Muscle layer of duodenum (tissue), 2 donors: ENCODE results near the gene CCNB1.
"Not testable (repeated sequence)": the region's sequence is repeated elsewhere in the genome, so short reads cannot be mapped to it uniquely, and the experiment has no call there.

ENCODE experiments used
- H3K27ac ChIP-seq: one replicate; pipeline ENCODE4 v1.7.0; 2013; ENCODE audit warnings: mild to moderate bottlenecking, low read length
- H3K27me3 ChIP-seq: one replicate; pipeline ENCODE4 v1.7.0; 2013; ENCODE audit warnings: low read depth, mild to moderate bottlenecking, control low read depth, low read length
- H3K36me3 ChIP-seq, 2 donors: one replicate each; pipeline ENCODE4 v1.7.0; 2013; ENCODE audit warnings: low read length in 2 of 2, control low read depth in 1 of 2, mild to moderate bottlenecking in 1 of 2; ENCODE audit not compliant: insufficient read depth in 2 of 2, control insufficient read depth in 1 of 2
- H3K4me1 ChIP-seq, 2 donors: one replicate each; pipeline ENCODE4 v1.7.0; 2013; ENCODE audit warnings: low read length in 2 of 2, mild to moderate bottlenecking in 2 of 2, control low read depth in 1 of 2, moderate library complexity in 1 of 2; ENCODE audit not compliant: insufficient read depth in 2 of 2, control insufficient read depth in 1 of 2
- H3K4me3 ChIP-seq, 2 donors: one replicate each; pipeline ENCODE4 v1.7.0; 2013; ENCODE audit warnings: low read length in 2 of 2, low read depth in 1 of 2, mild to moderate bottlenecking in 1 of 2
- H3K9me3 ChIP-seq, 2 donors: one replicate each; pipeline ENCODE4 v1.7.0; 2013; ENCODE audit warnings: low read length in 2 of 2, control low read depth in 1 of 2, mild to moderate bottlenecking in 1 of 2; ENCODE audit not compliant: control insufficient read depth in 1 of 2
- donor health status: healthy.

Gene CCNB1

GRCh38 chr5:69148981-69149675 lies 17.8 kb upstream of the CCNB1 start:
- H3K36me3 ChIP-seq, result no peaks in the 10 kb centered on the region
- no peaks in the 10 kb centered on the region for H3K27me3 ChIP-seq
- no peak overlapping the region for H3K4me3 ChIP-seq
- no peaks in the 10 kb centered on the region for H3K4me1 ChIP-seq
- no peaks in the 10 kb centered on the region for H3K9me3 ChIP-seq
- H3K27ac ChIP-seq, result no peak overlapping the region

DNA sequence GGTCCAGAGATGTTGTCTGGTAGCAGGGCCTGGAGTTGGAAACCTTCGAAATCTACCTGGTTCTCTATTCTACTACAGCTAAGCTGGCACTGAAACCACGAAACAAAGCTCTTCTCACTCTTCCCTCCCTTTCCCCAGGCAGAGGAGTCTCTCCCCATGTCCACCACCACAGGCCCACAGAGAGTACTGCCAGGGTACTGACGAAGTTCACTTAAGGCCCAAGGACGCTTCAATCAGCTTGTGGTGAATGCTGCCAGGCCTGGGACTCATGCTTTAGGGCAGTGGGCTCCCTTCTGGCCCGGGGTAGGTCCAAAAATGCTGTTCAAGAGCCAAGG lies 17.3 kb upstream of the CCNB1 start:
- Histone ChIP-seq H3K27ac (no peak overlapping the region), H3K27me3 (no peaks in the 10 kb centered on the region)

GRCh38 chr5:69152731-69153130 lies 14.2 kb upstream of the CCNB1 start:
- Histone ChIP-seq H3K4me1 (no peaks in the 10 kb centered on the region), H3K27ac (no peak overlapping the region), H3K9me3 (no peaks in the 10 kb centered on the region), H3K36me3 (no peaks in the 10 kb centered on the region), H3K4me3 (no peak overlapping the region), H3K27me3 (no peaks in the 10 kb centered on the region)

More for the DNA sequence above, 17.3 kb upstream of the CCNB1 start:
- no peak overlapping the region for H3K4me3 ChIP-seq
- no peaks in the 10 kb centered on the region for H3K36me3 ChIP-seq
- H3K4me1 ChIP-seq, result no peaks in the 10 kb centered on the region
- H3K9me3 ChIP-seq, result no peaks in the 10 kb centered on the region

- no peaks in the 10 kb centered on the region for H3K9me3 ChIP-seq
- no peaks in the 10 kb centered on the region for H3K36me3 ChIP-seq
- no peaks in the 10 kb centered on the region for H3K4me1 ChIP-seq
- no peak overlapping the region for H3K4me3 ChIP-seq
- no peak overlapping the region for H3K27ac ChIP-seq
- no peaks in the 10 kb centered on the region for H3K27me3 ChIP-seq
These were observed 10.5 kb upstream of the CCNB1 start for GRCh38 chr5:69156456-69156855.

DNA sequence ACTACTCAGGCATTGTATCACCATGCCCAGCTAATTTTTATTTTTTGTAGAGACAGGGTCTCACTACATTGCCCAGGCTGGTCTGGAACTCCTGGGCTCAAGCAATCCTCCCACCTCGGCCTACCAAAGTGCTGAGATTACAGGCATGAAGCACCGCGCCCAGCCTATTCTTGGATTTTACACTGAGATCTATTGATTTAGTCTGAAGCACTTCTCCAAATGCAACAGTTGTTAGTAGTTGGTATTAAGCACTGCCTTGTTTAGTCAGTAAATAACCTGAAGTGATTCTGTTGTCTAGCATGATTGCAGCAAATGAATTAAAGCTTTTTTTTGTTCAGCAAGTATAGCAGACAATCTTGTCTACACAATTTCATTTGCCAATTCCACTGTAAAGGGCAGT lies 8.9 kb upstream of the CCNB1 start:
- H3K4me3 ChIP-seq, result no peak overlapping the region
- no peaks in the 10 kb centered on the region for H3K9me3 ChIP-seq
- no peaks in the 10 kb centered on the region for H3K27me3 ChIP-seq
- H3K4me1 ChIP-seq, result no peaks in the 10 kb centered on the region
- no peaks in the 10 kb centered on the region for H3K36me3 ChIP-seq
- H3K27ac ChIP-seq, result no peak overlapping the region

DNA sequence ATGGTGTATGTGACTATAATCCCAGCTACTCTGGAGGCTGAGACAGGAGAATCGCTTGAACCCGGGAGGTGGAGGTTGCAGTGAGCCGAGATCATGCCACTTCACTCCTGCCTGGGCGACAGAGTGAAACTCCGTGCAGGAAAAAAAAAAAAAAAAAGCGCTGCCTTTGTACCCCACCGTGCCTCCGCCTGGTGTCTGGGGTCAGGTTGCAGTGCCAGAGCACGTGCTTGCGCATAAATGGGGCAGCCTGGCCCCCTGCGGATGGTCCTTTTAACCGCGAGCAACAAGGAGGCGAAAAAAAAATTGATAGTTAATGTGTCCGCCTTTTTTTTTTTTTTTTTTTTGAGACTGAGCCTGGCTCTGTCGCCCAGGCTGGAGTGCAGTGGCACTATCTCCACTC lies 6.3 kb upstream of the CCNB1 start:
- Histone ChIP-seq H3K27me3 (no peaks in the 10 kb centered on the region), H3K4me3 (no peak overlapping the region), H3K9me3 (no peaks in the 10 kb centered on the region), H3K36me3 (no peaks in the 10 kb centered on the region), H3K27ac (no peak overlapping the region), H3K4me1 (no peaks in the 10 kb centered on the region)

- Histone ChIP-seq H3K4me1 (peaks cover 5 to 11% of the 10 kb centered on the region in 2 donors), H3K4me3 (peak overlapping the region; percentile 85 to 100), H3K27ac (peak overlapping the region; percentile 51), H3K27me3 (no peaks in the 10 kb centered on the region), H3K36me3 (peaks cover 0 to 7% of the 10 kb centered on the region in 2 donors), H3K9me3 (no peaks in the 10 kb centered on the region)
These were observed 524 bp downstream of the CCNB1 start for GRCh38 chr5:69167493-69167855.

DNA sequence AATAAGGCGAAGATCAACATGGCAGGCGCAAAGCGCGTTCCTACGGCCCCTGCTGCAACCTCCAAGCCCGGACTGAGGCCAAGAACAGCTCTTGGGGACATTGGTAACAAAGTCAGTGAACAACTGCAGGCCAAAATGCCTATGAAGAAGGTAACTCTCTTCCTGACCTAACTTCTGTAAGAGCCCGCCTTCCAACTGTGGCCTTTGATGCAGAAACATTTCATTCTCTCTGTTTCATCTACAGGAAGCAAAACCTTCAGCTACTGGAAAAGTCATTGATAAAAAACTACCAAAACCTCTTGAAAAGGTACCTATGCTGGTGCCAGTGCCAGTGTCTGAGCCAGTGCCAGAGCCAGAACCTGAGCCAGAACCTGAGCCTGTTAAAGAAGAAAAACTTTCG lies 979 bp downstream of the CCNB1 start:
- no peaks in the 10 kb centered on the region for H3K27me3 ChIP-seq
- H3K9me3 ChIP-seq, result no peaks in the 10 kb centered on the region
- peaks cover 0 to 7% of the 10 kb centered on the region in 2 donors for H3K36me3 ChIP-seq
- H3K27ac ChIP-seq, result no peak overlapping the region
- peaks cover 5 to 11% of the 10 kb centered on the region in 2 donors for H3K4me1 ChIP-seq
- peak overlapping the region; percentile 85 to 100 for H3K4me3 ChIP-seq

DNA sequence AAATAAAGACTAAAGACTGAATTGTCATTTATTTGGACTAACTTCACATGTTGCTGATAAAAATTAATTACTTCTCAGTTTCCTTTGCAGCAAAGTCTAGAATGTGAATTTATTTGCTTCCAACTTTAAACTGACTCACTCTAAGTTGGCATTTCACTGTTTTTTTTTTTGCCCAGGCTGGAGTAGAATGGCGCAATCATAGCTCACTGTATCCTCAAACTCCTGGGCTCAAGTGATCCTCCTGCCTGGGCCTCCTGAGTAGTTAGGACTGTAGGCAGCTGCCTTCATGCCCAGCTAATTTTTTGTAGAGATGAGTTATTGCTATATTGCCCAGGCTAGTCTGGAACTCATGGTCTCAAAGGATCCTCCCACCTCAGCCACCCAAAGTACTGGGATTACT lies 3.5 kb downstream of the CCNB1 start:
- no peak overlapping the region for H3K4me3 ChIP-seq
- H3K36me3 ChIP-seq, result peaks cover 0 to 15% of the 10 kb centered on the region in 2 donors
- H3K27ac ChIP-seq, result no peak overlapping the region
- H3K9me3 ChIP-seq, result no peaks in the 10 kb centered on the region
- no peaks in the 10 kb centered on the region for H3K27me3 ChIP-seq
- H3K4me1 ChIP-seq, result peaks cover 5 to 11% of the 10 kb centered on the region in 2 donors

DNA sequence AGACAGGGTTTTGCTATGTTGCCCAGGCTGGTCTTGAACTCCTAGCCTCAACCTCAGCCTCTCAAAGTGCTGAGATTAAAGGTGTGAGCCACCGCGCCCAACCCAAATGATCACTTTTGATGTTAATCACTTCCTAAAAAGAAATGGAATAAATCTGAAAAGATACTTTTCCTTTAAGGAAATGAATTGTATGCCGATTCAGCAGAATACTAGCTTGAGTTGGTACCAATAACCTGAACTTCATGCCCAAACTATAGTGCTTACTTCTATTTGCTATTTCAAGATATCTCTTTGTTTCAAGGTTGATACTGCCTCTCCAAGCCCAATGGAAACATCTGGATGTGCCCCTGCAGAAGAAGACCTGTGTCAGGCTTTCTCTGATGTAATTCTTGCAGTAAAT lies 4.0 kb downstream of the CCNB1 start:
- Histone ChIP-seq H3K4me1 (peaks cover 5 to 11% of the 10 kb centered on the region in 2 donors), H3K9me3 (no peaks in the 10 kb centered on the region), H3K4me3 (no peak overlapping the region), H3K36me3 (peaks cover 0 to 16% of the 10 kb centered on the region in 2 donors), H3K27me3 (no peaks in the 10 kb centered on the region), H3K27ac (no peak overlapping the region)

DNA sequence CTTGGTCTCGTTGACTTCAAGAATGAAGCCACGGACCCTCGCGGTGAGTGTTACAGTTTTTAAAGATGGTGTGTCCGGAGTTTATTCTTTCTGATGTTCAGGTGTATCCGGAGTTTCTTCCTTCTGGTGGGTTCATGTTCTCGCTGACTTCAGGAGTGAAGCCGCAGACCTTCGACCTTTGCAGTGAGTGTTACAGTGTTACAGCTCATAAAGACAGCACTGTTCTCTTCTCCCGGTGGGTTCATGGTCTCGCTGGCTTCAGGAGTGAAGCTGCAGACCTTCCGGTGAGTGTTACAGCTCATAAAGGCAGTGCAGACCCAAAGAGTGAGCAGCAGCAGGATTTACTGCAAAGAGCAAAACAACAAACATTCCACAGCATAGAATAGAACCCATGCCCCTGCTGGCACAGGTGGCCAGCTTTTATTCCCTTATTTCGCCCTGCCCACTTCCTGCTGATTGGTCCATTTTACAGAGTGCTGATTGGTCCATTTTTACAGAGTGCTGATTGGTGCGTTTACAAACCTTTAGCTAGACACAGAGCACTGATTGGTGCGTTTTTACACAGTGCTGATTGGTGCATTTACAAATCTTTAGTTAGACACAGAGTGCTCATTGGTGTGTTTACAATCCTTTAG lies 14.8 kb downstream of the CCNB1 start:
- H3K4me1 ChIP-seq, H3K27me3 ChIP-seq, H3K27ac ChIP-seq, H3K9me3 ChIP-seq, H3K4me3 ChIP-seq, H3K36me3 ChIP-seq: not testable (repeated sequence)

DNA sequence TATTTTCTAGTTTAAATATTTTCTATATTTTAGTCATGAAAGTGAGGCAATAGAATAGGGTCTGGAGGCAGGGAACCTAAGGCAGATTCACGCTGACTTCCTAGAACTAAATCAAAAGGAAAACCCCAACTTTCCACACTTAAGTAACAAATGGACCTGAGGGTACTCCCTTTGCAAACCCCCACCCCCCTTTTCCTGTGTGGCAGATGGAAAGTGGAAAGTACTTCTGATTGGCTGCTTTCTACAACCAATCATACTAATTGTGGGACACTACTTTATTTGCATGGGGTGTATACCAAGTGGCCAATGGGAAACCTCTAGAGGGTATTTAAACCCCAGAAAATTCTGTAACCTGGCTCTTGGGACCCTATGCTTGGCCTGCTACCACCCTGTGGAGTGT lies 17.7 kb downstream of the CCNB1 start:
- Histone ChIP-seq H3K9me3 (no peaks in the 10 kb centered on the region), H3K27me3 (no peaks in the 10 kb centered on the region), H3K4me3 (no peak overlapping the region), H3K4me1 (peaks cover 0 to 4% of the 10 kb centered on the region in 2 donors), H3K36me3 (no peaks in the 10 kb centered on the region), H3K27ac (no peak overlapping the region)
